ENCODE data around the gene PGBD4. TPM values are rescaled to one million over a fixed set of nuclear protein-coding genes. Genes with fewer than 3 reads are reported as not detected.

PGBD4 gene
- total and polyA plus RNA-seq, 2 donors (not counting 3 experiments of a cell fraction or from before 2014, with no cell fraction given), result 0.39 to 1.1 TPM

GRCh38 chr15:34132881-34133280 lies 31.0 kb downstream of the PGBD4 start:
- no peaks in the 10 kb centered on the region for H3K9me1 ChIP-seq (replicated peaks; ENCODE audit: control insufficient read depth, extremely low read depth, insufficient read depth, low read length)
- H4K20me1 ChIP-seq (replicated peaks; ENCODE audit: control insufficient read depth, extremely low read depth, insufficient read depth, low read length), result no peaks in the 10 kb centered on the region
- no peaks in the 10 kb centered on the region for H3K9me3 ChIP-seq (replicated peaks; ENCODE audit: control insufficient read depth, insufficient read depth, low read length)
- no peak overlapping the region for H3K27ac ChIP-seq (ENCODE audit: insufficient read depth, low read depth, low read length)
- no peak for DNase-seq (ENCODE audit: low read depth, low spot score)
- no peaks in the 10 kb centered on the region for H3K27me3 ChIP-seq (ENCODE audit: control insufficient read depth in 2 of 2, insufficient read depth in 2 of 2, low read length in 2 of 2)
- H3K4me1 ChIP-seq (ENCODE audit: control insufficient read depth, extremely low read depth, insufficient read depth, low read length), result no peaks in the 10 kb centered on the region
- no peak overlapping the region for H3K9ac ChIP-seq (replicated peaks; ENCODE audit: extremely low read depth, insufficient read depth, low read length)
- ChIA-PET CTCF (interaction anchor here (1.0 to 2.6 kb wide), 5 partner anchors 9 to 324 kb away, joined by 3 to 11 read pairs (median 6); partner anchors contain the start of gene KATNBL1), POLR2A (no interaction called here)
- dilution Hi-C loops (cut with MboI; ENCODE audit: extremely low pct_ligation_motif_present, low sequenced_read_pairs) (no loop called here), intact Hi-C loops (cut with micrococcal nuclease) (no loop called here)
- no peak overlapping the region for H2AFZ ChIP-seq (ENCODE audit: low read depth, low read length)
- TF ChIP-seq POLR2AphosphoS5 (IDR thresholded peaks at IDR 0.05; ENCODE audit: insufficient read depth, low read depth, low read length), result no peak
- no peak for TF ChIP-seq CTCF (IDR thresholded peaks at IDR 0.05; ENCODE audit: extremely low read depth in 1 of 2, insufficient read depth in 1 of 2, low read depth in 1 of 2, low read length in 2 of 2)
- no peak for TF ChIP-seq JUN (IDR thresholded peaks at IDR 0.05; ENCODE audit: borderline replicate concordance, insufficient read depth, insufficient read length, low read depth)
- no peak for TF ChIP-seq GATA2 (IDR thresholded peaks at IDR 0.05; ENCODE audit: insufficient read depth, insufficient read length, low read depth, low read length)
- no peak for TF ChIP-seq FOS (IDR thresholded peaks at IDR 0.05; ENCODE audit: borderline replicate concordance, insufficient read depth, low read length)
- H3K79me2 ChIP-seq (ENCODE audit: control insufficient read depth, insufficient read depth, low read length), result no peaks in the 10 kb centered on the region
- H3K4me2 ChIP-seq (ENCODE audit: insufficient read depth, low read length), result no peak overlapping the region
- H3K4me3 ChIP-seq (replicated peaks in 1 of 3; ENCODE audit: insufficient read depth in 1 of 3, low read depth in 1 of 3, low read length in 3 of 3), result no peak overlapping the region
- no peak for FAIRE-seq
- H3K36me3 ChIP-seq (ENCODE audit: control insufficient read depth in 2 of 2, extremely low read depth in 1 of 2, insufficient read depth in 2 of 2, low read length in 2 of 2), result no peaks in the 10 kb centered on the region
- no TSS peak for BruUV-seq (replicated peaks)

- DNase-seq (ENCODE audit: low read depth, low spot score), result no peak
- intact Hi-C loops (cut with micrococcal nuclease) (no loop called here), dilution Hi-C loops (cut with MboI; ENCODE audit: extremely low pct_ligation_motif_present, low sequenced_read_pairs) (no loop called here)
- no peak for TF ChIP-seq EZH2 (IDR thresholded peaks at IDR 0.05; ENCODE audit: borderline replicate concordance, low read depth, low read length, severe bottlenecking)
- TF ChIP-seq POLR2A (IDR thresholded peaks at IDR 0.05; ENCODE audit: low read depth, low read length), result no peak
- TF ChIP-seq GATA2 (IDR thresholded peaks at IDR 0.05; ENCODE audit: insufficient read depth, insufficient read length, low read depth, low read length), result no peak
- TF ChIP-seq FOS (IDR thresholded peaks at IDR 0.05; ENCODE audit: borderline replicate concordance, insufficient read depth, low read length), result no peak
- no peak for TF ChIP-seq JUN (IDR thresholded peaks at IDR 0.05; ENCODE audit: borderline replicate concordance, insufficient read depth, insufficient read length, low read depth)
- no peak for TF ChIP-seq CTCF (IDR thresholded peaks at IDR 0.05; ENCODE audit: extremely low read depth in 1 of 2, insufficient read depth in 1 of 2, low read depth in 1 of 2, low read length in 2 of 2)
- TF ChIP-seq POLR2AphosphoS5 (IDR thresholded peaks at IDR 0.05; ENCODE audit: insufficient read depth, low read depth, low read length), result no peak
- no peak for TF ChIP-seq MAX (IDR thresholded peaks at IDR 0.05; ENCODE audit: insufficient read depth, insufficient read length)
- TF ChIP-seq MYC (IDR thresholded peaks at IDR 0.05; ENCODE audit: low read depth, low read length), result no peak
- Histone ChIP-seq H3K79me2 (ENCODE audit: control insufficient read depth, insufficient read depth, low read length) (no peaks in the 10 kb centered on the region), H3K4me2 (ENCODE audit: insufficient read depth, low read length) (no peak overlapping the region), H3K36me3 (ENCODE audit: control insufficient read depth in 2 of 2, extremely low read depth in 1 of 2, insufficient read depth in 2 of 2, low read length in 2 of 2) (no peaks in the 10 kb centered on the region), H3K9me1 (replicated peaks; ENCODE audit: control insufficient read depth, extremely low read depth, insufficient read depth, low read length) (no peaks in the 10 kb centered on the region), H4K20me1 (replicated peaks; ENCODE audit: control insufficient read depth, extremely low read depth, insufficient read depth, low read length) (no peaks in the 10 kb centered on the region), H3K27me3 (ENCODE audit: control insufficient read depth in 2 of 2, insufficient read depth in 2 of 2, low read length in 2 of 2) (no peaks in the 10 kb centered on the region), H3K4me3 (replicated peaks in 1 of 3; ENCODE audit: insufficient read depth in 1 of 3, low read depth in 1 of 3, low read length in 3 of 3) (no peak overlapping the region), H3K4me1 (ENCODE audit: control insufficient read depth, extremely low read depth, insufficient read depth, low read length) (no peaks in the 10 kb centered on the region), H3K27ac (ENCODE audit: insufficient read depth, low read depth, low read length) (no peak overlapping the region), H3K9ac (replicated peaks; ENCODE audit: extremely low read depth, insufficient read depth, low read length) (no peak overlapping the region), H2AFZ (ENCODE audit: low read depth, low read length) (no peak overlapping the region), H3K9me3 (replicated peaks; ENCODE audit: control insufficient read depth, insufficient read depth, low read length) (no peaks in the 10 kb centered on the region)
- POLR2A ChIA-PET, result no interaction called here
- CTCF ChIA-PET, result interaction anchor here (1.0 to 2.6 kb wide), 4 partner anchors 10 to 76 kb away, joined by 3 to 11 read pairs (median 7); partner anchors contain the start of gene KATNBL1
- BruUV-seq (replicated peaks), result no TSS peak
- no peak for FAIRE-seq
Measured at GRCh38 chr15:34133511-34133910, 31.6 kb downstream of the PGBD4 start.

Measured in endothelial cell of umbilical vein (primary cell).